ENCODE measurements around the gene COPS7A. TPM values are rescaled to one million over a fixed set of nuclear protein-coding genes. Genes with fewer than 3 reads are reported as not detected.
"Not testable (repeated sequence)": the region's sequence is repeated elsewhere in the genome, so short reads cannot be mapped to it uniquely, and the experiment has no call there.

The COPS7A gene
- total RNA-seq, 4 donors from 2014 or later = 38.4 to 72.6 (median 51.8) TPM

DNA sequence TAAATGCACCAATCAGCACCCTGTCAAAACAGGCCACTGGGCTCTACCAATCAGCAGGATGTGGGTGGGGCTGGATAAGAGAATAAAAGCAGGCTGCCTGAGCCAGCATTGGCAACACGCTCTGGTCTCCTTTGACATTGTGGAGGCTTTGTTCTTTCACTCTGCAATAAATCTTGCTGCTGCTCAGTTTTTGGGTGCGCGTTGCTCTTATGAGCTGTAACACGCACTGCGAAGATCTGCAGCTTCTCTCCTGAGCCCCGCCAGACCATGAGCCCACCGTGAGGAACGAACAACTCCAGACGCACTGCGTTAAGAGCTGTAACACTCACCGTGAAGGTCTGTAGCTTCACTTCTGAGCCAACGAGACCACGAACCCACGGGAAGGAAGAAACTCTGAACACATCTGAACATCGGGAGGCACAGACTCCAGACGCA is 14.9 kb upstream of the COPS7A start:
- no peaks in the 10 kb centered on the region for H3K27me3 ChIP-seq
- TF ChIP-seq, protein P1, sequence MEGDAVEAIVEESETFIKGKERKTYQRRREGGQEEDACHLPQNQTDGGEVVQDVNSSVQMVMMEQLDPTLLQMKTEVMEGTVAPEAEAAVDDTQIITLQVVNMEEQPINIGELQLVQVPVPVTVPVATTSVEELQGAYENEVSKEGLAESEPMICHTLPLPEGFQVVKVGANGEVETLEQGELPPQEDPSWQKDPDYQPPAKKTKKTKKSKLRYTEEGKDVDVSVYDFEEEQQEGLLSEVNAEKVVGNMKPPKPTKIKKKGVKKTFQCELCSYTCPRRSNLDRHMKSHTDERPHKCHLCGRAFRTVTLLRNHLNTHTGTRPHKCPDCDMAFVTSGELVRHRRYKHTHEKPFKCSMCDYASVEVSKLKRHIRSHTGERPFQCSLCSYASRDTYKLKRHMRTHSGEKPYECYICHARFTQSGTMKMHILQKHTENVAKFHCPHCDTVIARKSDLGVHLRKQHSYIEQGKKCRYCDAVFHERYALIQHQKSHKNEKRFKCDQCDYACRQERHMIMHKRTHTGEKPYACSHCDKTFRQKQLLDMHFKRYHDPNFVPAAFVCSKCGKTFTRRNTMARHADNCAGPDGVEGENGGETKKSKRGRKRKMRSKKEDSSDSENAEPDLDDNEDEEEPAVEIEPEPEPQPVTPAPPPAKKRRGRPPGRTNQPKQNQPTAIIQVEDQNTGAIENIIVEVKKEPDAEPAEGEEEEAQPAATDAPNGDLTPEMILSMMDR (IDR thresholded peaks at IDR 0.05) = no peak
- TF ChIP-seq POLR2A (IDR thresholded peaks at IDR 0.05) = no peak

DNA sequence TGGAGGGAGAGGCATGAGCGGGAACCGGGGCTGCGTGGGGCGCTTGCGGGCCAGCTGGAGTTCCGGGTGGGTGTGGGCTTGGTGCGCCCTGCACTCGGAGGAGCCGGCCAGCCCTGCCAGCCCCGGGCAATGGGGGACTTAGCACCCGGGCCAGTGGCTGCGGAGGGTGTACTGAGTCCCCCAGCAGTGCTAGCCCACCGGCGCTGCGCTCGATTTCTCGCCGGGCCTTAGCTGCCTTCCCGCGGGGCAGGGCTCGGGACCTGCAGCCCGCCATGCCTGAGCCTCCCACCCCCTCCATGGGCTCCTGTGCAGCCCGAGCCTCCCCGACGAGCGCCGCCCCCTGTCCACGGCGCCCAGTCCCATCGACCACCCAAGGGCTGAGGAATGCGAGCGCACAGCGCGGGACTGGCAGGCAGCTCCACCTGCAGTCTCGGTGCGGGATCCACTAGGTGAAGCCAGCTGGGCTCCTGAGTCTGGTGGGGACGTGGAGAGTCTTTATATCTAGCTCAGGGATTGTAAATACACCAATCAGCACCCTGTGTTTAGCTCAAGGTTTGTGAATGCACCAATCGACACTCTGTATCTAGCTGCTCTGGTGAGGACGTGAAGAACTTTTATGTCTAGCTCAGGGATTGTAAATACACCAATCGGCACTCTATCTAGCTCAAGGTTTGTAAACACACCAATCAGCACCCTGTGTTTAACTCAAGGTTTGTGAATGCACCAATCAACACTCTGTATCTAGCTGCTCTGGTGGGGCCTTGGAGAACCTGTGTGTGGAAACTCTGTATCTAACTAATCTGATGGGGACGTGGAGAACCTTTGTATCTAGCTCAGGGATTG is 7.6 kb upstream of the COPS7A start:
- H3K27me3 ChIP-seq, H3K4me1 ChIP-seq, H3K27ac ChIP-seq, H3K9me3 ChIP-seq, H3K36me3 ChIP-seq, H3K4me3 ChIP-seq, DNase-seq: not testable (repeated sequence)

More for the DNA sequence above, 14.9 kb upstream of the COPS7A start:
- no peak overlapping the region for H3K4me3 ChIP-seq
- H3K27ac ChIP-seq = no peak overlapping the region
- DNase-seq = no peak
- H3K4me1 ChIP-seq = no peaks in the 10 kb centered on the region
- no peaks in the 10 kb centered on the region for H3K36me3 ChIP-seq
- H3K9me3 ChIP-seq = no peaks in the 10 kb centered on the region

DNA sequence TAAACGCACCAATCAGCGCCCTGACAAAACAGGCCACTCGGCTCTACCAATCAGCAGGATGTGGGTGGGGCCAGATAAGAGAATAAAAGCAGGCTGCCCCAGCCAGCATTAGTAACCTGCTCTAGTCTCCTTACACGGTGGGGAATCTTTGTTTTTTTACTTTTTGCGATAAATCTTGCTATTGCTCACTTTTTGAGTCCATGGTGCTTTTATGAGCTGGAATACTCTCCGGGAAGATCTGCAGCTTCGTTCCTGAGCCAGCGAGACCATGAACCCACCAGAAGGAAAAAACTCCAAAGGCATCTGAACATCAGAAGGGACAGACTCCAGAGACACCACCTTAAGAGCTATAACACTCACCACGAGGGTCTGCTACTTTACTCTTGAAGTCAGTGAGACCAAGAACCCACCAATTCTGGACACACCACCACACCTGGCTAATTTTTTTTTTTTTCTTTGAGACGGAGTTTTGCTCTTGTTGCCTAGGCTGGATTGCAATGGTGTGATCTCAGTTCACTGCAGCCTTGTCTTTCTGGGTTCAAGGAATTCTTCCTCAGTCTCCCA is 6.9 kb upstream of the COPS7A start:
- Histone ChIP-seq H3K4me1 (no peaks in the 10 kb centered on the region), H3K27me3 (no peaks in the 10 kb centered on the region), H3K4me3 (no peak overlapping the region), H3K36me3 (no peaks in the 10 kb centered on the region), H3K27ac (no peak overlapping the region), H3K9me3 (no peaks in the 10 kb centered on the region)
- no peak for TF ChIP-seq POLR2A (IDR thresholded peaks at IDR 0.05)
- TF ChIP-seq, protein P1 (IDR thresholded peaks at IDR 0.05) = no peak
- no peak for DNase-seq

DNA sequence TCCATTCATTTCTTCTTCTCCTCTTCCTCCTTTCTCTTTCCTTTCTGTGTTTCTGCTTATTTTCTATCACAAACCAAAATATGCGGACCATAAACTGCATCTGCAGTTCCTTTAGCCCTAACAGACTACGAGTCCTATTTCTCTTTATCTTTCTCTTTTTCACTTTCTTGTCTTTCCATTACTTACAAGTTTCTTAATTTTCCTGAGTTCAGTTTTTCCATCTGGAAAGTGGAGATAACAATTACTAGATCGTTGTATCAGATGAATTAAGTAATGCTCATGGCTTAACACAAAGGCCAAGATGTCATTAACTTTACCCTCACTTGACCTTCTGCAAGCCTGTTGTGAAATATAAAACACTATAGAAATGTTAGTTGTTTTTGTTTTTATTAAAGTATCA is 983 bp upstream of the COPS7A start:
- H3K9me3 ChIP-seq = no peaks in the 10 kb centered on the region
- no peak overlapping the region for H3K4me3 ChIP-seq
- peaks cover 0 to 5% (median 0%) of the 10 kb centered on the region in 3 donors for H3K36me3 ChIP-seq
- H3K27me3 ChIP-seq = no peaks in the 10 kb centered on the region
- H3K4me1 ChIP-seq = peaks cover 0 to 10% (median 7%) of the 10 kb centered on the region in 4 donors
- DNase-seq = no peak
- no peak overlapping the region for H3K27ac ChIP-seq
- TF ChIP-seq POLR2A (IDR thresholded peaks at IDR 0.05) = no peak
- TF ChIP-seq, protein P1 (IDR thresholded peaks at IDR 0.05) = no peak

DNA sequence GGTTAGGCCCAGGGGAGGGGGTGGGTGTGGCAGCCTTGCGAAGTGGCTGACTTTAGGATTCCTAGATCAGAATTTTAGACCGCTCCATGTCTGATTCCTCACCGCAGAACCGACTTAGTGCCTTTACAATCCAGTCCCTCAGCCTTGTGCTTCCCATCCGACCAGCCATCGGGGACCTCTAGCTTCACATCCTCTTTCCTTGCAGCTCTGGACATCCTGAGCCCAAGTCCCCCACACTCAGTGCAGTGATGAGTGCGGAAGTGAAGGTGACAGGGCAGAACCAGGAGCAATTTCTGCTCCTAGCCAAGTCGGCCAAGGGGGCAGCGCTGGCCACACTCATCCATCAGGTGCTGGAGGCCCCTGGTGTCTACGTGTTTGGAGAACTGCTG is 557 bp downstream of the COPS7A start:
- H3K36me3 ChIP-seq = peaks cover 0 to 21% (median 0%) of the 10 kb centered on the region in 3 donors
- peak; percentile 54 to 62 (median 55) for DNase-seq
- peak overlapping the region; percentile 81 to 92 (median 86) for H3K27ac ChIP-seq
- no peaks in the 10 kb centered on the region for H3K9me3 ChIP-seq
- TF ChIP-seq, protein P1 (IDR thresholded peaks at IDR 0.05) = no peak
- TF ChIP-seq POLR2A (IDR thresholded peaks at IDR 0.05) = no peak
- no peaks in the 10 kb centered on the region for H3K27me3 ChIP-seq
- peak overlapping the region; percentile 50 to 70 (median 60) for H3K4me3 ChIP-seq
- peaks cover 0 to 10% (median 7%) of the 10 kb centered on the region in 4 donors for H3K4me1 ChIP-seq

DNA sequence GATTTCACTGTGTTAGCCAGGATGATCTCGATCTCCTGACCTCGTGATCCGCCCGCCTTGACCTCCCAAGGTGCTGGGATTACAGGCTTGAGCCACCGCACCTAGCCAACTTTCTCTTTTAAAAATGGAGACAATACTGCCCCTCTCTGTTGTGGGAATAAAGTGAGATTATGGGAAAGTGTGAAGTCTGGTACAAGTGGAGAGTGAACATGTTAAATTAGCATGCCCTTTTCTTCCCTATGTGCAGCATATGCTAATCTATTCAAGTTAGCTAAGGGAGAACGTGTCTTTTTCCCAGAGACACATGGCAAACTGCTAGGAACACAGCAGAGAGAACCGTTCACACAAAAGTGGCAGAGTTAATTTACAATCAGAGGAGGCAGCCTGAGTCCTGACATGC is 1.5 kb downstream of the COPS7A start:
- Histone ChIP-seq H3K27me3 (no peaks in the 10 kb centered on the region), H3K4me3 (no peak overlapping the region), H3K9me3 (no peaks in the 10 kb centered on the region), H3K36me3 (peaks cover 0 to 30% (median 0%) of the 10 kb centered on the region in 3 donors), H3K27ac (no peak overlapping the region), H3K4me1 (peaks cover 0 to 10% (median 7%) of the 10 kb centered on the region in 4 donors)
- TF ChIP-seq POLR2A (IDR thresholded peaks at IDR 0.05) = no peak
- TF ChIP-seq, protein P1 (IDR thresholded peaks at IDR 0.05) = no peak
- DNase-seq = no peak
